KMS-11 (cell line): ENCODE results near the gene IL10RA.
"Not testable (repeated sequence)": the region's sequence is repeated elsewhere in the genome, so short reads cannot be mapped to it uniquely, and the experiment has no call there.

Experiments used
- H2AFZ ChIP-seq: fragments of 200-600 bp; sonication (generic); 2 replicates; pipeline ENCODE4 v1.6.1; 2016; ENCODE audit warnings: antibody characterized with exemption, mixed run types, low read depth
- H3K27ac ChIP-seq: fragments of 200-600 bp; sonication (generic); 2 replicates; pipeline ENCODE4 v1.6.1; 2016; ENCODE audit warnings: mild to moderate bottlenecking, mixed run types
- H3K27me3 ChIP-seq: fragments of 200-600 bp; sonication (generic); 2 replicates; pipeline ENCODE4 v1.6.1; 2017; ENCODE audit warnings: mild to moderate bottlenecking, low read depth, mixed run types, moderate library complexity; ENCODE audit not compliant: insufficient read depth
- H3K36me3 ChIP-seq: fragments of 200-600 bp; sonication (generic); 2 replicates; pipeline ENCODE4 v1.6.1; 2017; ENCODE audit warnings: mild to moderate bottlenecking, mixed run types; ENCODE audit not compliant: insufficient read depth
- H3K4me1 ChIP-seq: fragments of 200-600 bp; sonication (generic); 2 replicates; pipeline ENCODE4 v1.6.1; 2016; ENCODE audit warnings: mild to moderate bottlenecking, low read depth, mixed run types; ENCODE audit not compliant: poor library complexity, severe bottlenecking
- H3K4me2 ChIP-seq: fragments of 200-600 bp; sonication (generic); 2 replicates; pipeline ENCODE4 v1.7.0; 2016; ENCODE audit warnings: mild to moderate bottlenecking, mixed run types
- H3K4me3 ChIP-seq: fragments of 200-600 bp; sonication (generic); IDR thresholded peaks from 2 replicates; pipeline ENCODE4 v1.6.1; 2017; ENCODE audit warnings: low read depth, low read length, mixed read lengths; ENCODE audit not compliant: insufficient read depth
- H3K79me2 ChIP-seq: fragments of 200-600 bp; sonication (generic); 2 replicates; pipeline ENCODE4 v1.6.1; 2016; ENCODE audit warnings: low read depth, mixed run types; ENCODE audit not compliant: insufficient read depth
- H3K9ac ChIP-seq: fragments of 200-600 bp; sonication (generic); 2 replicates; pipeline ENCODE4 v1.6.1; 2016; ENCODE audit warnings: mild to moderate bottlenecking, mixed run types
- H4K20me1 ChIP-seq: fragments of 200-600 bp; sonication (generic); 2 replicates; pipeline ENCODE4 v1.6.1; 2016; ENCODE audit warnings: mild to moderate bottlenecking, mixed run types; ENCODE audit not compliant: insufficient read depth
- CTCF ChIP-seq: fragments of 200-600 bp; sonication (generic); conservative IDR thresholded peaks from 2 replicates; pipeline ENCODE4 v1.6.1; 2017; ENCODE audit warnings: low read depth, mild to moderate bottlenecking, antibody characterized with exemption, low read length, moderate library complexity, mixed read lengths

IL10RA gene

GRCh38 chr11:117973503-117973860 lies 12.7 kb upstream of the IL10RA start:
- no peaks in the 10 kb centered on the region for H3K79me2 ChIP-seq
- no peak overlapping the region for H3K4me2 ChIP-seq
- H3K9ac ChIP-seq: no peak overlapping the region
- H3K36me3 ChIP-seq: no peaks in the 10 kb centered on the region
- peaks cover 8% of the 10 kb centered on the region for H3K4me1 ChIP-seq
- H3K27me3 ChIP-seq: no peaks in the 10 kb centered on the region
- H3K4me3 ChIP-seq: no peak overlapping the region
- no peak for TF ChIP-seq CTCF
- H3K27ac ChIP-seq: no peak overlapping the region
- H4K20me1 ChIP-seq: no peaks in the 10 kb centered on the region
- no peak overlapping the region for H2AFZ ChIP-seq

- TF ChIP-seq CTCF: no peak
- H3K36me3 ChIP-seq: no peaks in the 10 kb centered on the region
- no peak overlapping the region for H3K4me2 ChIP-seq
- H4K20me1 ChIP-seq: no peaks in the 10 kb centered on the region
- H3K79me2 ChIP-seq: no peaks in the 10 kb centered on the region
- H3K27me3 ChIP-seq: no peaks in the 10 kb centered on the region
- no peak overlapping the region for H3K27ac ChIP-seq
- H3K4me1 ChIP-seq: no peaks in the 10 kb centered on the region
- no peak overlapping the region for H3K9ac ChIP-seq
- no peak overlapping the region for H3K4me3 ChIP-seq
- no peak overlapping the region for H2AFZ ChIP-seq
Measured at GRCh38 chr11:117976445-117976844, 9.7 kb upstream of the IL10RA start.

- Histone ChIP-seq H3K27ac (no peak overlapping the region), H3K9ac (no peak overlapping the region), H3K4me1 (no peaks in the 10 kb centered on the region), H2AFZ (no peak overlapping the region), H3K27me3 (no peaks in the 10 kb centered on the region), H3K4me2 (no peak overlapping the region), H3K4me3 (no peak overlapping the region), H3K36me3 (no peaks in the 10 kb centered on the region), H3K79me2 (no peaks in the 10 kb centered on the region), H4K20me1 (no peaks in the 10 kb centered on the region)
- no peak for TF ChIP-seq CTCF
Measured at GRCh38 chr11:117977029-117977428, 9.2 kb upstream of the IL10RA start.

- H3K9ac ChIP-seq, H3K4me1 ChIP-seq, H3K79me2 ChIP-seq, H3K36me3 ChIP-seq, H2AFZ ChIP-seq, H4K20me1 ChIP-seq, H3K27me3 ChIP-seq, H3K4me3 ChIP-seq, H3K4me2 ChIP-seq, H3K27ac ChIP-seq: not testable (repeated sequence)
Measured at GRCh38 chr11:117977612-117978264, 8.5 kb upstream of the IL10RA start.

GRCh38 chr11:117978291-117978910 lies 7.8 kb upstream of the IL10RA start:
- not testable (repeated sequence) for H3K4me1 ChIP-seq, H3K27me3 ChIP-seq, H3K9ac ChIP-seq, H3K27ac ChIP-seq, H3K79me2 ChIP-seq, H3K4me2 ChIP-seq, H2AFZ ChIP-seq, H3K36me3 ChIP-seq, H3K4me3 ChIP-seq, H4K20me1 ChIP-seq
